Esophagus muscularis mucosa (tissue), 4 donors: ENCODE results near the gene VKORC1L1.
"Not testable (repeated sequence)": the region's sequence is repeated elsewhere in the genome, so short reads cannot be mapped to it uniquely, and the experiment has no call there.

Experiments used
- CTCF ChIP-seq, 3 experiments: fragments of 200-600 bp in 2 of 3; fragments of 450-650 bp in 1 of 3; sonication (generic) in 2 of 3; IDR thresholded peaks; one replicate each; pipeline ENCODE4 v1.5.1; 2017 to 2019; ENCODE audit warnings: antibody characterized with exemption in 3 of 3, mild to moderate bottlenecking in 2 of 3, moderate library complexity in 1 of 3
- EP300 ChIP-seq: sonication (generic); formaldehyde crosslinking; IDR thresholded peaks from one replicate; pipeline ENCODE4 v1.6.1; 2017; ENCODE audit warnings: antibody characterized with exemption
- POLR2A ChIP-seq: fragments of 450-650 bp; IDR thresholded peaks from one replicate; pipeline ENCODE4 v1.6.1; 2017; ENCODE audit warnings: antibody characterized with exemption, moderate library complexity, mild to moderate bottlenecking, low read depth
- POLR2AphosphoS5 ChIP-seq, 2 donors: sonication (generic); formaldehyde crosslinking; IDR thresholded peaks; one replicate each; pipeline ENCODE4 v1.6.1; 2017; ENCODE audit warnings: antibody characterized with exemption in 2 of 2

- TF ChIP-seq CTCF (IDR thresholded peaks at IDR 0.05); POLR2A; EP300; POLR2AphosphoS5 (IDR thresholded peaks at IDR 0.05): not testable (repeated sequence)
Observed at GRCh38 chr7:65853892-65854291, 19.0 kb upstream of the VKORC1L1 start.
